Measurements from ENCODE around the gene ISCA1.

The ISCA1 gene

DNA sequence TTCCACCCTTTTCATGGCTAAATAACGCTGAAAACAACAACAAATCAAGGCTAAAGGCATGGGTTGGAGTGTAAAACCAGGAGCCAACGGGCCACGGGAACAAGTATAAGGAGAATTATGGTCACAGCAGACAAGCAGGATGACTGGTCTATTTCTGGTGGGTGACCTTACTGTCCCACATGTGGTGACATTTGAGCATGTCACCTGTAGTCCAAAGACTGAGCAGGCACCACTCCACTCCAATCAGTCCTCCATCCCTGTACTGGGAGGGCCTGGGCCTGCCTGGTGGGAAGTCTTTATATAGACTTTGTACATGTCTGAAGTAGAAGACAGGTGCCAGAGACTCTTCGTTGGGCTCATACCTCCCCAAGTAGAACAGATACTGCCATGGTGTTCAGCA lies 59.7 kb downstream of the ISCA1 start:
- ChIA-PET POLR2A (ENCODE audit: low non-redundant PET) (no interaction called here), CTCF (interaction anchor here (0.5 to 0.6 kb wide), 2 partner anchors 16 to 166 kb away, joined by 4 read pairs; no protein-coding TSS in a partner anchor)
- no peak overlapping the region for H3K27ac ChIP-seq
- TF ChIP-seq, protein P1, sequence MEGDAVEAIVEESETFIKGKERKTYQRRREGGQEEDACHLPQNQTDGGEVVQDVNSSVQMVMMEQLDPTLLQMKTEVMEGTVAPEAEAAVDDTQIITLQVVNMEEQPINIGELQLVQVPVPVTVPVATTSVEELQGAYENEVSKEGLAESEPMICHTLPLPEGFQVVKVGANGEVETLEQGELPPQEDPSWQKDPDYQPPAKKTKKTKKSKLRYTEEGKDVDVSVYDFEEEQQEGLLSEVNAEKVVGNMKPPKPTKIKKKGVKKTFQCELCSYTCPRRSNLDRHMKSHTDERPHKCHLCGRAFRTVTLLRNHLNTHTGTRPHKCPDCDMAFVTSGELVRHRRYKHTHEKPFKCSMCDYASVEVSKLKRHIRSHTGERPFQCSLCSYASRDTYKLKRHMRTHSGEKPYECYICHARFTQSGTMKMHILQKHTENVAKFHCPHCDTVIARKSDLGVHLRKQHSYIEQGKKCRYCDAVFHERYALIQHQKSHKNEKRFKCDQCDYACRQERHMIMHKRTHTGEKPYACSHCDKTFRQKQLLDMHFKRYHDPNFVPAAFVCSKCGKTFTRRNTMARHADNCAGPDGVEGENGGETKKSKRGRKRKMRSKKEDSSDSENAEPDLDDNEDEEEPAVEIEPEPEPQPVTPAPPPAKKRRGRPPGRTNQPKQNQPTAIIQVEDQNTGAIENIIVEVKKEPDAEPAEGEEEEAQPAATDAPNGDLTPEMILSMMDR (conservative IDR thresholded peaks at IDR 0.05; ENCODE audit: low read depth) = no peak
- no peak for DNase-seq (ENCODE audit: low spot score)

GRCh38 chr9:86219606-86220005 lies 62.7 kb downstream of the ISCA1 start:
- POLR2A ChIA-PET (ENCODE audit: low non-redundant PET) = no interaction called here
- no peak overlapping the region for H3K27ac ChIP-seq
- no peak for DNase-seq (ENCODE audit: low spot score)
- CTCF ChIA-PET = no interaction called here
- TF ChIP-seq, protein P1 (conservative IDR thresholded peaks at IDR 0.05; ENCODE audit: low read depth) = no peak

DNA sequence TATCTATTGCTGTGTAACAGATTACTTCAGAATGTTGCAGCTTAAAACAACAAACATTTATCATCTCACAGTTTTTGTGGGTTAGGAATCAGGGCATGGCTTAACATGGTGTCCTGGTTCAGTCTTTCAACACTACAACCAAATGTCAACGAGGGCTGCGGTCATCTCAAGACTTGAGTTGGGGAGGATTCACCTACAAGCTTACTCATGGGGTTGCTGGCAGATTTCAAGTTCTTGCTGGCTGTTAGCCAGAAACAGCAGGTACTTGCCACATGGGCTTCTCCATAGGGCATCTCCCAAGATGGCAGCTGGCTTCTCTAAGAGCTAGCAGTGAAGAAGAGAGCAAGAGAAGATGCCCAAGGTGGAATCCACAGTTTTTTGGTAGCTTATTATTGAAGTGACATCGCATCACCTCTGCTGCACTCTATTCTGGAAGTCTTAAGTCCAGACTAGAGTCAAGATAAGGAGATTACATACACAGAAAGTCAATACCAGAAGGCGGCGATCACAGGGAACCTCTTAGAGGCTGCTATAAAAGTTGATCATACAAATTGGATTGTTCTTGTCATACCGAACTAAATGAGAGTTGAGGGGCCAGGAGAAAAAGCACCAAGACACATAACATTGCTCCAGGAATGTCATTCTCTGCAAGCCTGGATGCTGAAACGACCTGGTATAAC lies 65.1 kb downstream of the ISCA1 start:
- DNase-seq (ENCODE audit: low spot score) = no peak
- ChIA-PET POLR2A (ENCODE audit: low non-redundant PET) (no interaction called here), CTCF (interaction anchor here (0.6 to 1.7 kb wide), 2 partner anchors 15 to 112 kb away, joined by 3 to 5 read pairs; no protein-coding TSS in a partner anchor)
- TF ChIP-seq, protein P1 (conservative IDR thresholded peaks at IDR 0.05; ENCODE audit: low read depth) = no peak
- H3K27ac ChIP-seq = no peak overlapping the region
